ENCODE data around the gene SLC22A12.

Gene SLC22A12

GRCh38 chr11:64585150-64585549 is 5.9 kb upstream of the SLC22A12 start:
- TF ChIP-seq TEAD4 (IDR thresholded peaks at IDR 0.05) (no peak), REST (IDR thresholded peaks at IDR 0.05; ENCODE audit: low read depth) (no peak), TAF1 (IDR thresholded peaks at IDR 0.05; ENCODE audit: low read depth) (no peak), EGR1 (IDR thresholded peaks at IDR 0.05) (no peak), EP300 (IDR thresholded peaks at IDR 0.05; ENCODE audit: borderline replicate concordance) (no peak), CEBPB (IDR thresholded peaks at IDR 0.05) (no peak), MAX (IDR thresholded peaks at IDR 0.05) (no peak), TCF12 (IDR thresholded peaks at IDR 0.05; ENCODE audit: low read depth) (no peak), ZBTB7A (IDR thresholded peaks at IDR 0.05; ENCODE audit: low read depth) (no peak), NFIC (IDR thresholded peaks at IDR 0.05) (no peak), CREB1 (IDR thresholded peaks at IDR 0.05; ENCODE audit: low read depth) (no peak), YY1 (IDR thresholded peaks at IDR 0.05; ENCODE audit: low read depth) (no peak), FOXM1 (IDR thresholded peaks at IDR 0.05; ENCODE audit: borderline replicate concordance, low read depth) (no peak), RAD21 (IDR thresholded peaks at IDR 0.05; ENCODE audit: low read depth) (no peak), USF1 (IDR thresholded peaks at IDR 0.05) (no peak)

- no peak for TF ChIP-seq MAX (IDR thresholded peaks at IDR 0.05)
- no peak for TF ChIP-seq TCF12 (IDR thresholded peaks at IDR 0.05; ENCODE audit: low read depth)
- TF ChIP-seq FOXM1 (IDR thresholded peaks at IDR 0.05; ENCODE audit: borderline replicate concordance, low read depth) = no peak
- no peak for TF ChIP-seq RAD21 (IDR thresholded peaks at IDR 0.05; ENCODE audit: low read depth)
- no peak for TF ChIP-seq EP300 (IDR thresholded peaks at IDR 0.05; ENCODE audit: borderline replicate concordance)
- TF ChIP-seq REST (IDR thresholded peaks at IDR 0.05; ENCODE audit: low read depth) = no peak
- no peak for TF ChIP-seq ZBTB7A (IDR thresholded peaks at IDR 0.05; ENCODE audit: low read depth)
- TF ChIP-seq YY1 (IDR thresholded peaks at IDR 0.05; ENCODE audit: low read depth) = no peak
Observed at GRCh38 chr11:64586366-64586765, 4.7 kb upstream of the SLC22A12 start.

GRCh38 chr11:64588701-64589100 is 2.3 kb upstream of the SLC22A12 start:
- TF ChIP-seq NFIC (IDR thresholded peaks at IDR 0.05) (no peak), TEAD4 (IDR thresholded peaks at IDR 0.05) (no peak), FOXM1 (IDR thresholded peaks at IDR 0.05; ENCODE audit: borderline replicate concordance, low read depth) (no peak), CREB1 (IDR thresholded peaks at IDR 0.05; ENCODE audit: low read depth) (no peak), REST (IDR thresholded peaks at IDR 0.05; ENCODE audit: low read depth) (no peak), RAD21 (IDR thresholded peaks at IDR 0.05; ENCODE audit: low read depth) (no peak), CEBPB (IDR thresholded peaks at IDR 0.05) (no peak), TAF1 (IDR thresholded peaks at IDR 0.05; ENCODE audit: low read depth) (no peak), TCF12 (IDR thresholded peaks at IDR 0.05; ENCODE audit: low read depth) (no peak), EGR1 (IDR thresholded peaks at IDR 0.05) (no peak), USF1 (IDR thresholded peaks at IDR 0.05) (no peak), EP300 (IDR thresholded peaks at IDR 0.05; ENCODE audit: borderline replicate concordance) (no peak), MAX (IDR thresholded peaks at IDR 0.05) (no peak), YY1 (IDR thresholded peaks at IDR 0.05; ENCODE audit: low read depth) (no peak), ZBTB7A (IDR thresholded peaks at IDR 0.05; ENCODE audit: low read depth) (no peak)
